GM12878 (cell line): ENCODE measurements around the gene FTSJ1.
A peak's percentile ranks its signal among the peaks of the same experiment; 100 is the strongest.

Experiments used
- NR2C1 ChIP-seq: fragments of 450-650 bp; IDR thresholded peaks from 2 replicates; pipeline ENCODE4 v1.6.1; 2017; ENCODE audit warnings: antibody characterized with exemption, mild to moderate bottlenecking, moderate library complexity
- POLR2AphosphoS5 ChIP-seq: IDR thresholded peaks from 2 replicates; pipeline ENCODE4 v1.6.1; 2011; ENCODE audit warnings: mild to moderate bottlenecking, low read length, inconsistent platforms
- TF ChIP-seq, protein P1 (sequence below), 3 experiments: IDR thresholded peaks in 2 of 3; conservative IDR thresholded peaks in 1 of 3; 2 replicates each; pipeline ENCODE4 v1.5.1; 2011; ENCODE audit warnings: low read depth in 3 of 3, low read length in 3 of 3, mild to moderate bottlenecking in 3 of 3, control low read depth in 2 of 3, moderate library complexity in 2 of 3, inconsistent platforms in 1 of 3, mixed read lengths in 1 of 3; ENCODE audit not compliant: control insufficient read depth in 2 of 3, insufficient read depth in 1 of 3; ENCODE audit errors: extremely low read depth in 1 of 3
- TF ChIP-seq, protein P2 (sequence below): fragments of 450-650 bp; IDR thresholded peaks from 2 replicates; pipeline ENCODE4 v1.6.1; 2014; ENCODE audit warnings: mild to moderate bottlenecking

DNA sequence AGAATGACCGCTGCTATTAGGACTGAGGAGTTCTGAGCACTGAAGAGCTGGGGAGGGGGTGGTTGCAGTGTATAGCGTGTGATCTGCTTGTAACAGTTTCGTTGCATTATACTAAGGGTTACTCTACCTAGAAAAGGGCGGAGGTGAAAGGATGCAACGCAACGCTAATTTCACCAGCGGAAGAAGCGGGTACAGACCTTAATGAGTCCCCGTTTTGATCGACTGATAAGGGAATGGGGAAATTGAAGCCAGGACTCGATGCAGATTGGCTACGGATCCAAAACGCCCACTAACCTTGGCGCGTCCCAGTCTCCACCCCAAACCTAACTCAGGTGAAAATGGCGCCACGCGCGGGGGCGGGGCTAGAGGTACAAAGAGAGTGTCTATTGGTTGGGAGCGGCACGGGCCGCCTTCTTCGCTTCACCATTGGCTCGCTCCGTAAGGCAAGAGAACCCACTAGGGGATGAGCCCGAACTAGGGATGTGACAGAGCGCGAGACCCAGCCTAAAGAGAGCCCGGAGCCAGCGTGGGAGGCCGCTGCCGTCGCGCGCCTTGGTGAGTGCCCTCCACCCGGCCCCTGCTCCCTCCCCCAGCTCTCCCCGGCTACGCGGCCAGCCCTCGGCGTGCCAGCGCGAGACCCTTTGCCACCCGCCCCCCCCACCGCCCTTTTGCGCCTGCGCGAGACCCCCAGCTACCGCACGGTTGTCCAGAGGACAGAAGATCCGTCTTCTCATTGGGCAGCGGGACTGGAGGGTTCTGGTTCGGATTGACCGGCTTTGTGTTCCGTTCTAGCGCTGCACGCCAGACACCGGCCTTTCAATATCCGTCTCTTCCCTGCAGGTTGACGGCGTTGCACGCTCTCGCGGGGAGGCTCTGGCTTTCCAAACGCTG lies 45.6 kb downstream of the FTSJ1 start, which contains the start of gene EBP:
- TF ChIP-seq NR2C1 = no peak
- TF ChIP-seq, protein P1, sequence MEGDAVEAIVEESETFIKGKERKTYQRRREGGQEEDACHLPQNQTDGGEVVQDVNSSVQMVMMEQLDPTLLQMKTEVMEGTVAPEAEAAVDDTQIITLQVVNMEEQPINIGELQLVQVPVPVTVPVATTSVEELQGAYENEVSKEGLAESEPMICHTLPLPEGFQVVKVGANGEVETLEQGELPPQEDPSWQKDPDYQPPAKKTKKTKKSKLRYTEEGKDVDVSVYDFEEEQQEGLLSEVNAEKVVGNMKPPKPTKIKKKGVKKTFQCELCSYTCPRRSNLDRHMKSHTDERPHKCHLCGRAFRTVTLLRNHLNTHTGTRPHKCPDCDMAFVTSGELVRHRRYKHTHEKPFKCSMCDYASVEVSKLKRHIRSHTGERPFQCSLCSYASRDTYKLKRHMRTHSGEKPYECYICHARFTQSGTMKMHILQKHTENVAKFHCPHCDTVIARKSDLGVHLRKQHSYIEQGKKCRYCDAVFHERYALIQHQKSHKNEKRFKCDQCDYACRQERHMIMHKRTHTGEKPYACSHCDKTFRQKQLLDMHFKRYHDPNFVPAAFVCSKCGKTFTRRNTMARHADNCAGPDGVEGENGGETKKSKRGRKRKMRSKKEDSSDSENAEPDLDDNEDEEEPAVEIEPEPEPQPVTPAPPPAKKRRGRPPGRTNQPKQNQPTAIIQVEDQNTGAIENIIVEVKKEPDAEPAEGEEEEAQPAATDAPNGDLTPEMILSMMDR (IDR thresholded peaks at IDR 0.05 in 2 of 3, conservative IDR thresholded peaks at IDR 0.05 in 1 of 3; ENCODE audit: control insufficient read depth in 2 of 3, extremely low read depth in 1 of 3, insufficient read depth in 1 of 3, low read depth in 3 of 3, low read length in 3 of 3) = no peak
- TF ChIP-seq, protein P2, sequence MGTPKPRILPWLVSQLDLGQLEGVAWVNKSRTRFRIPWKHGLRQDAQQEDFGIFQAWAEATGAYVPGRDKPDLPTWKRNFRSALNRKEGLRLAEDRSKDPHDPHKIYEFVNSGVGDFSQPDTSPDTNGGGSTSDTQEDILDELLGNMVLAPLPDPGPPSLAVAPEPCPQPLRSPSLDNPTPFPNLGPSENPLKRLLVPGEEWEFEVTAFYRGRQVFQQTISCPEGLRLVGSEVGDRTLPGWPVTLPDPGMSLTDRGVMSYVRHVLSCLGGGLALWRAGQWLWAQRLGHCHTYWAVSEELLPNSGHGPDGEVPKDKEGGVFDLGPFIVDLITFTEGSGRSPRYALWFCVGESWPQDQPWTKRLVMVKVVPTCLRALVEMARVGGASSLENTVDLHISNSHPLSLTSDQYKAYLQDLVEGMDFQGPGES = 0 out of 2 replicates have a peak, but pooled peaks have one; percentile 54
- peak; percentile 75 for TF ChIP-seq POLR2AphosphoS5
